Mesenchymal stem cell (in vitro differentiated cells and primary cell): ENCODE data around the gene CHST11.

Experiments
- DNase-seq: peaks from one replicate; pipeline ENCODE4 v3.0.0-alpha.2; 2013
- H2AFZ ChIP-seq: one replicate; pipeline ENCODE4 v1.6.1; 2013; ENCODE audit warnings: low read depth, mild to moderate bottlenecking, control low read depth, inconsistent platforms, low read length, moderate library complexity
- H2AK5ac ChIP-seq: 2 replicates; pipeline ENCODE4 v1.6.1; 2013; ENCODE audit warnings: low read length, moderate library complexity, mild to moderate bottlenecking, inconsistent platforms; ENCODE audit not compliant: severe bottlenecking
- H2BK120ac ChIP-seq: one replicate; pipeline ENCODE4 v1.6.1; 2013; ENCODE audit warnings: low read depth, mild to moderate bottlenecking, inconsistent platforms, low read length, moderate library complexity
- H2BK12ac ChIP-seq, 2 experiments: one replicate each; pipeline ENCODE4 v1.6.1; 2013; ENCODE audit warnings: inconsistent platforms in 2 of 2, low read length in 2 of 2, mild to moderate bottlenecking in 2 of 2, moderate library complexity in 2 of 2, control low read depth in 1 of 2
- H2BK15ac ChIP-seq: one replicate; pipeline ENCODE4 v1.6.1; 2013; ENCODE audit warnings: mild to moderate bottlenecking, low read depth, inconsistent platforms; ENCODE audit not compliant: poor library complexity, severe bottlenecking
- H2BK5ac ChIP-seq: 2 replicates; pipeline ENCODE4 v1.6.1; 2013; ENCODE audit warnings: low read depth, mild to moderate bottlenecking, low read length, control low read depth, inconsistent platforms; ENCODE audit not compliant: poor library complexity, severe bottlenecking
- H3K14ac ChIP-seq, 2 experiments: one replicate each; pipeline ENCODE4 v1.6.1; 2013; ENCODE audit warnings: inconsistent platforms in 2 of 2, low read length in 2 of 2, control low read depth in 1 of 2, mild to moderate bottlenecking in 1 of 2, moderate library complexity in 1 of 2
- H3K18ac ChIP-seq, 2 experiments: one replicate each; pipeline ENCODE4 v1.6.1; 2013; ENCODE audit warnings: inconsistent platforms in 2 of 2, low read length in 2 of 2, control low read depth in 1 of 2, low read depth in 1 of 2, mild to moderate bottlenecking in 1 of 2
- H3K23ac ChIP-seq, 2 experiments: one replicate each; pipeline ENCODE4 v1.6.1; 2013; ENCODE audit warnings: inconsistent platforms in 2 of 2, low read length in 2 of 2, mild to moderate bottlenecking in 2 of 2, moderate library complexity in 2 of 2, control low read depth in 1 of 2
- H3K27ac ChIP-seq: 2 replicates; pipeline ENCODE4 v1.5.1; 2013; ENCODE audit warnings: mild to moderate bottlenecking, moderate library complexity, low read length, control low read depth, inconsistent platforms; ENCODE audit not compliant: poor library complexity, severe bottlenecking
- H3K27me3 ChIP-seq, 2 experiments: 2 replicates each; pipeline versions ENCODE4 v1.6.1 to v1.7.0; 2013; ENCODE audit warnings: low read length in 2 of 2, mild to moderate bottlenecking in 2 of 2, moderate library complexity in 2 of 2, control low read depth in 1 of 2, inconsistent platforms in 1 of 2; ENCODE audit not compliant: control insufficient read depth in 1 of 2, insufficient read depth in 1 of 2
- H3K36me3 ChIP-seq, 2 experiments: 2 replicates each; pipeline versions ENCODE4 v1.6.1 to v1.7.0; 2013; ENCODE audit warnings: low read length in 2 of 2, control low read depth in 1 of 2, inconsistent platforms in 1 of 2, low read depth in 1 of 2, mild to moderate bottlenecking in 1 of 2; ENCODE audit not compliant: insufficient read depth in 2 of 2, control insufficient read depth in 1 of 2
- H3K4ac ChIP-seq, 2 experiments: one replicate each; pipeline ENCODE4 v1.6.1; 2013; ENCODE audit warnings: inconsistent platforms in 2 of 2, low read length in 2 of 2, mild to moderate bottlenecking in 2 of 2, moderate library complexity in 2 of 2, control low read depth in 1 of 2, low read depth in 1 of 2
- H3K4me1 ChIP-seq: 2 replicates; pipeline ENCODE4 v1.6.1; 2013; ENCODE audit warnings: low read depth, low read length, control low read depth; ENCODE audit not compliant: control insufficient read depth, insufficient read depth
- H3K4me2 ChIP-seq: 2 replicates; pipeline ENCODE4 v1.6.1; 2013; ENCODE audit warnings: low read length, mild to moderate bottlenecking, inconsistent platforms; ENCODE audit not compliant: poor library complexity, severe bottlenecking
- H3K4me3 ChIP-seq, 2 experiments: 2 replicates each; pipeline versions ENCODE4 v1.5.1 to v1.7.0; 2013; ENCODE audit warnings: low read length in 2 of 2, mild to moderate bottlenecking in 2 of 2, control low read depth in 1 of 2, low read depth in 1 of 2; ENCODE audit not compliant: insufficient read depth in 1 of 2
- H3K79me1 ChIP-seq: replicated peaks from 2 replicates; pipeline ENCODE4 v1.6.1; 2013; ENCODE audit warnings: mild to moderate bottlenecking, control low read depth, low read length, inconsistent platforms; ENCODE audit not compliant: poor library complexity, severe bottlenecking
- H3K9ac ChIP-seq: 2 replicates; pipeline ENCODE4 v1.7.0; 2013; ENCODE audit warnings: mild to moderate bottlenecking, low read length, moderate library complexity
- H3K9me3 ChIP-seq: 2 replicates; pipeline ENCODE4 v1.7.0; 2013; ENCODE audit warnings: mild to moderate bottlenecking, low read length; ENCODE audit not compliant: control insufficient read depth
- H4K8ac ChIP-seq: one replicate; pipeline ENCODE4 v1.6.1; 2013; ENCODE audit warnings: inconsistent platforms, mild to moderate bottlenecking, low read length, moderate library complexity
- H4K91ac ChIP-seq: one replicate; pipeline ENCODE4 v1.6.1; 2013; ENCODE audit warnings: mild to moderate bottlenecking, low read length, inconsistent platforms
- WGBS: methylation state at CpG from one replicate; pipeline ENCODE4 v1.1.7; 2013; ENCODE audit warnings: mixed read lengths; 5-methylcytosine and 5-hydroxymethylcytosine counted together

Gene CHST11

GRCh38 chr12:104485651-104486362, 29.1 kb downstream of the CHST11 start:
- Histone ChIP-seq H3K18ac (no peak overlapping the region), H3K79me1 (no peaks in the 10 kb centered on the region), H3K9ac (no peak overlapping the region), H3K4me2 (no peak overlapping the region), H4K8ac (peak overlapping the region; percentile 82), H3K4me1 (peaks cover 4% of the 10 kb centered on the region), H3K4ac (peak overlapping the region in 1 of 2 experiments; percentile 26), H3K4me3 (no peak overlapping the region), H2BK15ac (no peak overlapping the region), H3K14ac (no peak overlapping the region), H2AFZ (no peak overlapping the region), H3K23ac (no peak overlapping the region), H2BK12ac (no peak overlapping the region), H2BK5ac (no peak overlapping the region), H4K91ac (no peak overlapping the region), H3K36me3 (no peaks in the 10 kb centered on the region), H3K27ac (no peak overlapping the region), H3K9me3 (no peaks in the 10 kb centered on the region), H2BK120ac (no peak overlapping the region), H3K27me3 (no peaks in the 10 kb centered on the region), H2AK5ac (no peak overlapping the region)
- no peak for DNase-seq
- WGBS, result 93% methylated on average over 12 of the region's 13 CpGs

- Histone ChIP-seq H2BK120ac (no peak overlapping the region), H4K8ac (no peak overlapping the region), H3K23ac (no peak overlapping the region), H4K91ac (no peak overlapping the region), H3K4me1 (no peaks in the 10 kb centered on the region), H3K4me3 (no peak overlapping the region), H3K4ac (no peak overlapping the region), H2BK5ac (no peak overlapping the region), H2AFZ (no peak overlapping the region), H3K79me1 (no peaks in the 10 kb centered on the region), H3K9ac (no peak overlapping the region), H3K9me3 (no peaks in the 10 kb centered on the region), H3K36me3 (no peaks in the 10 kb centered on the region), H3K18ac (no peak overlapping the region), H3K14ac (no peak overlapping the region), H2AK5ac (no peak overlapping the region), H2BK15ac (no peak overlapping the region), H3K4me2 (no peak overlapping the region), H3K27ac (no peak overlapping the region), H2BK12ac (peak overlapping the region in 1 of 2 experiments; percentile 17), H3K27me3 (no peaks in the 10 kb centered on the region)
- no peak for DNase-seq
- WGBS, result 98% methylated on average over 7 of the region's 7 CpGs
Measured at GRCh38 chr12:104486363-104486750, 29.6 kb downstream of the CHST11 start.

GRCh38 chr12:104486943-104487819, 30.4 kb downstream of the CHST11 start:
- no peaks in the 10 kb centered on the region for H3K36me3 ChIP-seq
- H3K23ac ChIP-seq, result no peak overlapping the region
- no peak overlapping the region for H3K27ac ChIP-seq
- DNase-seq, result no peak
- no peak overlapping the region for H2BK5ac ChIP-seq
- no peak overlapping the region for H2BK12ac ChIP-seq
- no peak overlapping the region for H4K91ac ChIP-seq
- no peaks in the 10 kb centered on the region for H3K79me1 ChIP-seq
- WGBS, result 99% methylated on average over 7 of the region's 9 CpGs
- no peaks in the 10 kb centered on the region for H3K27me3 ChIP-seq
- no peaks in the 10 kb centered on the region for H3K9me3 ChIP-seq
- no peak overlapping the region for H3K9ac ChIP-seq
- H2AFZ ChIP-seq, result no peak overlapping the region
- H3K18ac ChIP-seq, result no peak overlapping the region
- no peak overlapping the region for H2AK5ac ChIP-seq
- H3K4me1 ChIP-seq, result no peaks in the 10 kb centered on the region
- H3K4me2 ChIP-seq, result no peak overlapping the region
- no peak overlapping the region for H3K4ac ChIP-seq
- no peak overlapping the region for H2BK15ac ChIP-seq
- H4K8ac ChIP-seq, result no peak overlapping the region
- H3K4me3 ChIP-seq, result no peak overlapping the region
- H2BK120ac ChIP-seq, result no peak overlapping the region
- H3K14ac ChIP-seq, result no peak overlapping the region

GRCh38 chr12:104488374-104488773, 31.6 kb downstream of the CHST11 start:
- Histone ChIP-seq H3K4me3 (no peak overlapping the region), H3K9ac (no peak overlapping the region), H3K4me1 (no peaks in the 10 kb centered on the region), H2BK15ac (no peak overlapping the region), H4K8ac (peak overlapping the region; percentile 35), H3K27ac (no peak overlapping the region), H3K4ac (no peak overlapping the region), H4K91ac (peak overlapping the region; percentile 2), H3K27me3 (no peaks in the 10 kb centered on the region), H3K14ac (peak overlapping the region in 1 of 2 experiments; percentile 68), H2BK120ac (no peak overlapping the region), H2BK5ac (no peak overlapping the region), H3K79me1 (no peaks in the 10 kb centered on the region), H3K4me2 (no peak overlapping the region), H2BK12ac (no peak overlapping the region), H3K23ac (no peak overlapping the region), H3K18ac (peak overlapping the region in 1 of 2 experiments; percentile 28), H2AFZ (no peak overlapping the region), H3K36me3 (no peaks in the 10 kb centered on the region), H3K9me3 (no peaks in the 10 kb centered on the region), H2AK5ac (no peak overlapping the region)
- WGBS, result 95% methylated on average over 13 of the region's 13 CpGs
- no peak for DNase-seq
